ENCODE measurements around the gene PDE4D. TPM values are rescaled to one million over a fixed set of nuclear protein-coding genes. Genes with fewer than 3 reads are reported as not detected.

Gene PDE4D
- total RNA-seq, 6 experiments from 2014 or later, result 1.6 to 10.3 (median 5.6) TPM

GRCh38 chr5:59390989-59391388 lies 502.5 kb downstream of the PDE4D start:
- ATAC-seq, result no peak
- no peak for TF ChIP-seq CTCF (IDR thresholded peaks at IDR 0.05)
- no peak for TF ChIP-seq POLR2A (IDR thresholded peaks at IDR 0.05)

GRCh38 chr5:59390074-59390659 lies 503.4 kb downstream of the PDE4D start:
- TF ChIP-seq CTCF (IDR thresholded peaks at IDR 0.05) (peak; percentile 61 to 79 (median 76)), POLR2A (IDR thresholded peaks at IDR 0.05) (no peak)
- Histone ChIP-seq H3K9me3 (no peaks in the 10 kb centered on the region), H3K36me3 (no peaks in the 10 kb centered on the region), H3K4me1 (no peaks in the 10 kb centered on the region), H3K4me3 (no peak overlapping the region), H3K27me3 (no peaks in the 10 kb centered on the region), H3K27ac (no peak overlapping the region)
- no peak for DNase-seq
- 40% methylated on average over 2 of the region's 2 CpGs for WGBS (ENCODE audit: insufficient coverage, low coverage, low lambda C conversion rate, missing lambda C conversion rate)
- intact Hi-C loops (cut with DNase I), result no loop called here
- ATAC-seq, result peak in 2 of 4 donors; percentile 38 to 60

More at GRCh38 chr5:59390989-59391388, 502.5 kb downstream of the PDE4D start:
- no peaks in the 10 kb centered on the region for H3K9me3 ChIP-seq
- H3K36me3 ChIP-seq, result no peaks in the 10 kb centered on the region
- intact Hi-C loops (cut with DNase I), result no loop called here
- no peak overlapping the region for H3K4me3 ChIP-seq
- no peak for DNase-seq
- H3K4me1 ChIP-seq, result no peaks in the 10 kb centered on the region
- no peak overlapping the region for H3K27ac ChIP-seq
- H3K27me3 ChIP-seq, result no peaks in the 10 kb centered on the region

GRCh38 chr5:59387127-59387526 lies 506.4 kb downstream of the PDE4D start:
- intact Hi-C loops (cut with DNase I), result loop anchor here in 1 of 2 donors (10.0 kb wide), 2 partner anchors 108 to 278 kb away; no protein-coding TSS in a partner anchor
- ATAC-seq (no peak), DNase-seq (no peak)
- no peak overlapping the region for H3K4me3 ChIP-seq
- no peaks in the 10 kb centered on the region for H3K27me3 ChIP-seq
- TF ChIP-seq POLR2A (IDR thresholded peaks at IDR 0.05), result no peak
- no peak for TF ChIP-seq CTCF (IDR thresholded peaks at IDR 0.05)
- H3K36me3 ChIP-seq, result no peaks in the 10 kb centered on the region
- no peak overlapping the region for H3K27ac ChIP-seq
- no peaks in the 10 kb centered on the region for H3K4me1 ChIP-seq
- H3K9me3 ChIP-seq, result no peaks in the 10 kb centered on the region

- no peak for TF ChIP-seq POLR2A (IDR thresholded peaks at IDR 0.05)
- TF ChIP-seq CTCF (IDR thresholded peaks at IDR 0.05), result no peak
- WGBS (ENCODE audit: insufficient coverage, low coverage, low lambda C conversion rate, missing lambda C conversion rate), result 90% methylated on average over 2 of the region's 2 CpGs
- H3K36me3 ChIP-seq, result no peaks in the 10 kb centered on the region
- intact Hi-C loops (cut with DNase I), result loop anchor here in 1 of 2 donors (10.0 kb wide), 2 partner anchors 109 to 279 kb away; no protein-coding TSS in a partner anchor
- no peak overlapping the region for H3K4me3 ChIP-seq
- H3K27ac ChIP-seq, result no peak overlapping the region
- DNase-seq (no peak), ATAC-seq (no peak)
- no peaks in the 10 kb centered on the region for H3K9me3 ChIP-seq
- no peaks in the 10 kb centered on the region for H3K4me1 ChIP-seq
- H3K27me3 ChIP-seq, result no peaks in the 10 kb centered on the region
These were observed 507.8 kb downstream of the PDE4D start for GRCh38 chr5:59385700-59386099.

All from right lobe of liver (tissue), 6 donors.